ENCODE measurements around the gene CELF4.

CELF4 gene

DNA sequence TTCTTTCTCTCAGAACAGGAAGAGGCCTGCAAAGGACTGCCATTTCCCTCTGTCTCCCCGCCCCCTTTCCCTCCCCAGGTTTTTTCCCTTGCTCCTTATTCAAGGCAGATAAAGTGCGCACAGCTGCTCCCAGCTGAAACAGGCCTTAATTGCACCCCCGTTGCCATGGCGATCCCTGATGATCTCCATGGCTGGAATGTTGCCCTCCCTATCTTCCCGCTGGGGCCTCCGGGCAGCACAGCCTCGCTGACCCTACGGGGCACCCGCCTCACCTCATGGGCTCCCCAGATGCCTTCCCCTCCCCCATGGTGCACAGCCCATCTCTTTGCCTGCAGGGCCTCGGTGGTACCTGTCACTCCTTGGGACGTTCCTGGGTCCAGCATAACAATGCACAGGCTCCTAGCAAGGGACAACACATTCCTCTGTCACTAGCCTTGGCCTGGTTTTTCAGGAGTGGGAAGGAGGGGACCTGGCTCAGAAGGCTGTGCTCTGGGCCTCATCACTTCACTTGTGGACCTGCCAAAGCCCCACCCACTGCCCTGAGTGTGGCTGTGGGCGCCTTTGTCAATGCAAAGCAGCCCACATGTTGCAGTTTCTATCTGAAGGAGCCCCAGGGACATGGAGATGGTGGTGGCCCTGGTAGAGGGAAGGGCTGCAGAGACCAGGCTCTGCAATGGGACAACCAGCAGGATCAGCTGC is 115.0 kb downstream of the CELF4 start:
- DNase-seq (ENCODE audit: insufficient read length, low spot score) (no peak), FAIRE-seq (no peak)

DNA sequence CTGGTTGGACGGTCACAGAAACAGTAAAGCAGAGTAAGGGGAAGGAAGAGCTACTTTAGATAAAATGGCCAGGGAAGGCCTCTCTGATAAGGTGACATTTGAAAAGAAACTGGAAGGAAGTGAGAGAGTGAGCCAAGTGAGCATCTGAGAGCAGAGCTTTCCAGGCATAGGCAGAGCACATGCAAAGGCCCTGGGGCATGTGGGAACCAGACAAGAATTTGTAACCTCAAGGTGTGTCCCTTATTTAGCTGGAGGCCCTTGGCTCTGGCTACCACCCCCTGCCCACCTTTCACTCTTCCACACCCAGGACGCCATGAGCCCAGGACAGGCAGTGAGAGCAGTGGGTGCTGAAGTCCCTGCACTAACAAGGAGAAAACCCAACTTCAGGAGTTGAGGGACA is 116.0 kb downstream of the CELF4 start:
- no peak for DNase-seq (ENCODE audit: insufficient read length, low spot score)
- no peak for FAIRE-seq

- no peak for DNase-seq (ENCODE audit: insufficient read length, low spot score)
- no peak for FAIRE-seq
These were observed 116.7 kb downstream of the CELF4 start for GRCh38 chr18:37448946-37449345.

GRCh38 chr18:37447962-37448888 is 117.4 kb downstream of the CELF4 start:
- no peak for DNase-seq (ENCODE audit: insufficient read length, low spot score)
- FAIRE-seq = no peak

DNA sequence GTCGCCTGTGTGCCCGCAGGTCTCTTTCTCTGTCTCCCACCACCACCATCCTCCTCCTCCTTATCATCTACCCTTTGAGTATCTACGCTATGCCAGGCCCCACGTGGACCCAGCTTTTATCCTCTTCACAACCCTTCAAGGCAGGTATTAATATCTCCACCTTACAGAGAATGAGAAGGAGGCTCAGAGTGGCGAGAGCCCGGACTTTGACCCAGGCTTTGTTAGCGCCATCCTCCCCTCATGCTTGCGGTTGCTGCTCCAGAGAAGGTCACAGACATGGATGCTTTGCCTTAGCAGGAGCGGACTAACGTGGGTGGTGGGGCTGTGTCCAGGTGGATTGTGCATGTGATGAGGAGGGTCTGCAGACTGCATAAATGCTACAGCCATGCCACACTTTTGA is 119.8 kb downstream of the CELF4 start:
- no peak for FAIRE-seq
- no peak for DNase-seq (ENCODE audit: insufficient read length, low spot score)

GRCh38 chr18:37445368-37445767 is 120.2 kb downstream of the CELF4 start:
- FAIRE-seq (no peak), DNase-seq (ENCODE audit: insufficient read length, low spot score) (no peak)

- DNase-seq (ENCODE audit: insufficient read length, low spot score) (no peak), FAIRE-seq (no peak)
These were observed 122.1 kb downstream of the CELF4 start for GRCh38 chr18:37443325-37444055.

DNA sequence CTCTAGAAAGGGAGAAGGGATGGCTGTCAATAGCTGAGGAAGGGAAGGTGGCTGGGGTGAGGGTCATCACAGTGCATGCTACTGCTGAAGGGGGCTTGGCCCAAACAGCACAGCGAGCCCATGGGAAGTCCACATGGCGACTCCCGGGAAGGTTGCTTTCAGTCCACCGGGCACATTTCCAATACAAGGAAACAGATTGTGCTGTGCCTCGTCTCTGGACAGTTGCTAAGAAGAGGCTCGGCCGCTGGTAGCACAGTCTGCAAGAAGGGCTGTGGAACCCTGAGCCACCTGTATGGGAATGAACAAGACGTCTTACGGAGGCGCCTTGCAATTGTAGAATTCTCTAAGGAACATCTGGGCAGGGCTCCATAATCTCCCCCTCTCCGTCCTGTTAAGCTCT is 123.1 kb downstream of the CELF4 start:
- no peak for DNase-seq (ENCODE audit: insufficient read length, low spot score)
- no peak for FAIRE-seq

GRCh38 chr18:37441821-37442220 is 123.8 kb downstream of the CELF4 start:
- DNase-seq (ENCODE audit: insufficient read length, low spot score) (no peak), FAIRE-seq (no peak)

GRCh38 chr18:37440206-37440605 is 125.4 kb downstream of the CELF4 start:
- FAIRE-seq = no peak
- DNase-seq (ENCODE audit: insufficient read length, low spot score) = no peak

GRCh38 chr18:37438417-37439180 is 127.0 kb downstream of the CELF4 start:
- FAIRE-seq (no peak), DNase-seq (ENCODE audit: insufficient read length, low spot score) (no peak)

GRCh38 chr18:37435996-37436395 is 129.6 kb downstream of the CELF4 start:
- no peak for FAIRE-seq
- DNase-seq (ENCODE audit: insufficient read length, low spot score) = no peak

DNA sequence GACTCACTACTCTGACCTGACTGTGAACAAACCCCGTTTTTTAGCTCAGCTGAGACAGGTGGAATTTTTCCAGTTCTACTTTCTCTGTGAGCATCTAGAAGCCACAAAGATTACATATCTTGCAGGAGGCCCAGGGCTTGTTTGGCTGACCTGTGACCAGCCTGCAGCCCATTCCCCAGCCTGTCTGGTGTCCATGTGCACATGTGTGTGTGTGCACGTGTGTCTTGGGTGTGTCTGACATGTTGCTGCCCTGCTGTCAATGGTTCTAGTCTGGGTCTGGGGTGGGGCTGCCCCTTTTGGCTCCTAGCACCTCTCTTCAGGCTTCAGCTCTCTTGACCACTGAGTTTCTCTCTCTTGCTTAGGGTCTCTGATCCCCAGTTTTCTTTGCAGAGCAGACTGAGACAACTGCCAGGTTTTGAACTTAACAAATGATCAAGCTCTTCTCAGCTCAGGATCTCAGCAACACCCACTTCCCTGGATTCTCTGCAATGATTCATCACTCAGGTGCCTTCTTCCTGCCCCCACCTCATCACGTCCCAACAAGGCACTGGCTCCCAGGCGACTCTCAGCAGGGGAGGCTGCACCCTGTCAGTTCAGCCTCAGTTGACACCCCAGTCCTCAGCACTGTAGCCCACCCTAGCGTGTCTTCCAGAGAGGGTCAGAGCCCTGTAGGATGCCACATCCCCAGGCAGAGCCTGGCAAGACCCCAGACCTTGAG is 130.3 kb downstream of the CELF4 start:
- DNase-seq (ENCODE audit: insufficient read length, low spot score) = no peak
- no peak for FAIRE-seq

- FAIRE-seq (no peak), DNase-seq (ENCODE audit: insufficient read length, low spot score) (no peak)
These were observed 131.3 kb downstream of the CELF4 start for GRCh38 chr18:37434161-37434860.

DNA sequence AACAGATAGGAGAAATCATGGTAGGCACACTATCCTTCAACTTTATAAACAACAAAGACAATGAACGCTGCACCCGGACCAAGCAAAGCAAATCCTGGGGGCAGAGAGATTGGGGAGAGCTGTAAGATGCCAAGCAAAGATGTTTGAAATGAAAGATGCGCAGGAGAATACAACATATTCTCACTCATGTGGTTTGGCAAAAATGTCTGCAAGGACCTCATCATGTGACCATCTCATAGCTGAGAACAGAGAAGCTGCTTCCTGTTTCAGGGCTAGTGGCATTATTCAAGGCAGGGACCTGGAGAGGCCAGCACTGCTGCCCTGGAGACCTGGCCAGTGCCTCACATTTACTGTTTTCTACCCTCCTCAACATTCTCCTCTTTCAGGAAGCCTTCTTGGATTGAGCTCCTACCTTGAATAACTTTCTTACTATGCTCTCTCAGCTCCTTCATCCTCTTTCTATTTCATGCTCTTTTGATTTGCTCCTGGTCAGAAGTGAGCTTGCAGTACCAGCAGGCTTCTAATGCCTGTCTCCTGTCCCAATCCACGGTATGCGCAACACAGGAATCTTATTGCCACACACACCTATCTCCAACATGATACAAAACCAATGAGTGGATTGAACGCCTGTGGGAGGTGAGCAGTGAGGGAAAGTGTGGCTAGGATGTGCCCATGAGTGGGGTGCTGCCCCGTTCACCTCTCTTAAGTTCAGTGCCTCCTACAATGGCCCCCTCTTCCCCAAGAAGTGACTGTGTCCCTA is 133.0 kb downstream of the CELF4 start:
- no peak for FAIRE-seq

DNA sequence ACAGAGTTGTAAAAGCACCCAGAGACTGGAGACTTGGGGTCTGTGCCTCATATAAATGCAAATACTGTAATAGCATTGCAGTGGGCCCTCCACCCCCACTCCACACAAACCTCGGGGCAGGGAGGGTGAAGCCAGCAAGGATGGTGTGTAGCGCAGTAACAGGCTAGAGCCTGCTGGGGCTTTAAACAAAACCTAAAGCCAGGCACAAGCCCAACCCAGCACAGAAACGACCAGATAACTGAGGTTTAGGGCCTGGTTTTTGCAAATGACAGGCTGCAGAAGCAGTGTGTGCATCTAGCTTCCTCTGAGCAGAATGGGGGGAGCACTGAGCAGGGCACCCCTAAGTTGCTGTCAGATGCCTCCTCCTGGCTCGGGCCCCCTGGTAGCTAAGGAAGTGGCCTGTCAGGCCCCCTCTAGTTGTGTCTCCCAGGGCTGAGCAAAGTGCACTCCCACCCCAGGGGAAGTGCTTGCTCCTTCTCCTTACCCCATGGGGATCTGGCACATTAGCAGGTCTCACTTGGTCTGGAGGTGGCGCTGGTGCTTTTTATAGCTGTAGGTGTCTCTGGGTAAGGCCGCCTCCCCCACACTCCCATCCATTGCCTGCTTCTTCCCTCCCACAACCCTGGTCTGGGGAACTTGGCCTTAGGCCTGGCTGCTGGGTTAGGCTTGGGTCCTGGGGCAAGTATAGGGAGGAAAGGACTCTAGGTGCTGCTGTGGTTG is 135.1 kb downstream of the CELF4 start:
- FAIRE-seq (no peak), DNase-seq (ENCODE audit: insufficient read length, low spot score) (no peak)

More for the DNA sequence above, 133.0 kb downstream of the CELF4 start:
- no peak for DNase-seq (ENCODE audit: insufficient read length, low spot score)

- no peak for DNase-seq (ENCODE audit: insufficient read length, low spot score)
These were observed 135.8 kb downstream of the CELF4 start for GRCh38 chr18:37429791-37430190.

More at GRCh38 chr18:37429791-37430190, 135.8 kb downstream of the CELF4 start:
- FAIRE-seq = no peak
